ENCODE data around the gene ZKSCAN3.

Gene ZKSCAN3

DNA sequence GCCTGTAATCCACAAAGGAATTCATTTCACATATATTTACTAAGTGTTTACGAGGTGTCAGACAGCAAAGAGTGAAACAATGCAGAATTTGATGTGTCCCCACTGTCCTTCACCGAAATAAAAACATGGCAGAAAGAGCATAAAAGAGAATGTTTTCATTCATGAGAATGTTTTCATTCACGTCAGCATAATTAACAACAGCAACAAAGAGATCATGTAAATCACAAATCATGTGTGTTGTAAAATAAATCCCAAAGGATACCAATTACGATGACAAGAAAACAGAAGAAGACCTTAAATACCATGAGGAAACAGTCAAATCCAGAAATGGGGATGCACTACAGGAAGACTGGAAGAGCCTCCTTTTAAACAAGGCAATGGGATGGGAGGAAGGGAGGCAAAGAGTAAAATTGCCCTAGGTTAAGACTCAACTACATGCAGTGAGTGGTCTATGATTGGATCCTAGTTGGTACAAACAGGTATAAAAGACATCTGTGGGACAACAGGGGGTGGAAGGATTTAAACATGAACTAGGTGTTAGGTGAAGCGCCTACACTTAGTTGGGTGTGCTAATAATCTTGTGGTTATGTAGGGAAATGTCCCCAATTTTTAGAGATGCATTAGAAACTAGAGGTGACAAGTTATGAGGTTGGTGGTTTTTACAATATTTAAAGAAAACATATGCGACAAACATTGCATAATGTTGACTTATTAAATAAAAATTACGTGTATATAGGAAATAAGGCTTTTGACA, 15.3 kb upstream of the ZKSCAN3 start:
- DNase-seq (ENCODE audit: low read depth), result no peak
- no peak overlapping the region for H3K4me3 ChIP-seq (ENCODE audit: control insufficient read depth, low read depth, low read length)
- TF ChIP-seq, protein P1, sequence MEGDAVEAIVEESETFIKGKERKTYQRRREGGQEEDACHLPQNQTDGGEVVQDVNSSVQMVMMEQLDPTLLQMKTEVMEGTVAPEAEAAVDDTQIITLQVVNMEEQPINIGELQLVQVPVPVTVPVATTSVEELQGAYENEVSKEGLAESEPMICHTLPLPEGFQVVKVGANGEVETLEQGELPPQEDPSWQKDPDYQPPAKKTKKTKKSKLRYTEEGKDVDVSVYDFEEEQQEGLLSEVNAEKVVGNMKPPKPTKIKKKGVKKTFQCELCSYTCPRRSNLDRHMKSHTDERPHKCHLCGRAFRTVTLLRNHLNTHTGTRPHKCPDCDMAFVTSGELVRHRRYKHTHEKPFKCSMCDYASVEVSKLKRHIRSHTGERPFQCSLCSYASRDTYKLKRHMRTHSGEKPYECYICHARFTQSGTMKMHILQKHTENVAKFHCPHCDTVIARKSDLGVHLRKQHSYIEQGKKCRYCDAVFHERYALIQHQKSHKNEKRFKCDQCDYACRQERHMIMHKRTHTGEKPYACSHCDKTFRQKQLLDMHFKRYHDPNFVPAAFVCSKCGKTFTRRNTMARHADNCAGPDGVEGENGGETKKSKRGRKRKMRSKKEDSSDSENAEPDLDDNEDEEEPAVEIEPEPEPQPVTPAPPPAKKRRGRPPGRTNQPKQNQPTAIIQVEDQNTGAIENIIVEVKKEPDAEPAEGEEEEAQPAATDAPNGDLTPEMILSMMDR (IDR thresholded peaks at IDR 0.05; ENCODE audit: control insufficient read depth, insufficient read depth, low read depth, low read length, missing control alignments), result no peak

DNA sequence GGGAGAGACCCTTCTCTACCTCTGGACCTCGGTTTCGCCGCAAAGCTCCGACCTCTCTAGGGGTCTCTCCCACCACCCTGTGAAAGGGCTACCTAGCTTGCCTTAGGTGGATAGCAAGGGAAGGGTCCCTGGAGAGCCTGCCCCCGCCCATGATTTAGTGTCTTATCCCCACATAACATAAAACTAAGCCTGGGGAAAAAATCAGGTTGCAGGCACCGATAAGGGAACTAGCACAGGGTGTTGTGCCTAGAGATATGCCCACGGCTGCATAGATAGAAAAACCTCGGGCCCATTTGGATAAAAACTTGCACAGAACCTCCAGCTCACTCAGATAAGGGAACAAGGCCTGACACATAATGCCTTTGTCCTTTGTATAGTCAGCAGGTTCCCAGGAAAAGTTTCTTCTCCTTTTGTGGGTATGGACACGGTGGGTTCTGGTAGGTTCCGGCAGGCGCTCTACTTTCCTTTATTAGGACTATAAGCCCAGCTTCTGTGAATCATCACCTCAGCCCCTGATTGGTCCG, 14.6 kb upstream of the ZKSCAN3 start:
- no peak for DNase-seq (ENCODE audit: low read depth)
- TF ChIP-seq, protein P1 (IDR thresholded peaks at IDR 0.05; ENCODE audit: control insufficient read depth, insufficient read depth, low read depth, low read length, missing control alignments), result no peak
- H3K4me3 ChIP-seq (ENCODE audit: control insufficient read depth, low read depth, low read length), result peak overlapping the region; percentile 15; the same call in 1 of the 2 replicates

DNA sequence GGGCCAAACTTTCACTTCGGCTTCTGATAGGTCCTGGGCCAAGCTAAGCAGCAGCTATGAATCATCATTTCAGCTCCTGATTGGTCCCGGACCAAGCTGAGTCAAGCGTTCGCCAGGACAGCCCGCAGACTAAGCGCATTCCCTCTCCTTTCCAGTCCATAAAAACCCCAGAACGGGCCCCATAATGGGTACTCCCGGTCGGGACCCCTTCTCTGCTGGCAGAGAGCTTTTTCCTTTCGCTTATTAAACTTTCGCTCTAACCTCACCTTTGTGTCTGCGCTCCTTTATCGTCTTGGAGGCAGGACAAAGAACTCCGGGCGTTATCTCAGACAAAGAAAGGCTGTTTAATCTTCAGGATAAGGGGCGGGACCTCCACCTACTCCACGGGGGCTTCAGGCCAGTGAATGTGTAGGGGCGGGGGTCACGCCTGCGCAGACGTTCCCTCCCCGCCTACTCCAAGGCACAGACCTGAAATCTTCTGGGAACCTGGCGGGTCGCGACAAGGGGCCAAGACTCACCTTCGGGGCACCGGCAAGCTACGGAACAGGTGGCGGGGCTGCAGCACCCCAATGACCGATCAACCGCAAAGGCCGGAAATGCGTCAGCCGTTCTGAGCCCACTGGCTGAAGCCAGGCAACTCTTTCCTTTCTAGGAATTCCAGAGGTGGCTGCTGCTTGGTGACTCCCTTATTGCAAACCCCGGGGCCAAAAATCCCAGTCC, 14.0 kb upstream of the ZKSCAN3 start, which contains the start of gene ZSCAN31:
Gene ZSCAN31, minus strand, starts transcription at position 585 of the 720 bp plus-strand sequence. CDS start 6,465 bp downstream, outside the sequence.
- TF ChIP-seq, protein P1 (IDR thresholded peaks at IDR 0.05; ENCODE audit: control insufficient read depth, insufficient read depth, low read depth, low read length, missing control alignments), result no peak
- peak within 1 kb of the TSS; percentile 84 for H3K4me3 ChIP-seq (ENCODE audit: control insufficient read depth, low read depth, low read length)
- DNase-seq (ENCODE audit: low read depth), result peak; percentile 91

DNA sequence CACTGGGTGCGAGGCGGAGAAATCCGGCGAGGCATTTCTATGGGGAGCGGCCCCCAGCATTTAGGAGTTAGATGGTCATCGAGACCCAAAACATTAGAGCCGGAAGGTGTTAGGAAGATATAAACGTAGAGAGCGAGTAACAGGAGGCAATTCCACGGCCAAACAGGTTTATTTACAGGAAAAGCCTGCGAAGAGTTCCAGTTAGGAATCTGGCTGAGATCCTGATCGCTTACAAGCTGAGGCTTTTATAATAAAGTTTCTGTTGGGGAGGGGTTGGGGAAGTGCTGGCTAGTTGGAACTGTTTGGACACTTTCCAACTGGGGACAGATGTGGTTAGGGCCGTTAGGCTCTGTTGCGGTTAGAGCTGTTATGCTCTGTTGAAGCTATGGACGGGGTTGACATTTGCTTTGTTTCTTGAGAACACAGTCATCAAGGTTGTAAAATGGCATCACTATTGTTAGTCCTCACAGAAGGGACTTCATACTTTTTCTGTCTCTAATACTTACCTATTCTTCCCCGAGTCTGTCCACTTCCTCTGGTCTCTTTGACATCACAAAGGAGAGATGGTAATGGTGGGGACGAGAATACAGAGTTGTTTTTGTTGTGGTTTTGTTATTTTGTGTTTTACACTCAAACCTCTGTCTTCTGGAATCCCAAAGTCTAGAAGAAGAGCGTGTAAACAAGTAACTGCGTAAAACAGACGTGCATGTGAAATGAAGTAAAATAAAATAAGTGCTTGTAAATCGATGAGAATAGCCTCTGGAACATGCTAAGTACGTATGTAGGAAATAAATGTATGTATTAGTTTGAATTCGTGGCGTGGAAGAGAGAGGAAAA, 13.2 kb upstream of the ZKSCAN3 start:
- no peak for DNase-seq (ENCODE audit: low read depth)
- TF ChIP-seq, protein P1 (IDR thresholded peaks at IDR 0.05; ENCODE audit: control insufficient read depth, insufficient read depth, low read depth, low read length, missing control alignments), result no peak
- H3K4me3 ChIP-seq (ENCODE audit: control insufficient read depth, low read depth, low read length), result peak overlapping the region; percentile 84

DNA sequence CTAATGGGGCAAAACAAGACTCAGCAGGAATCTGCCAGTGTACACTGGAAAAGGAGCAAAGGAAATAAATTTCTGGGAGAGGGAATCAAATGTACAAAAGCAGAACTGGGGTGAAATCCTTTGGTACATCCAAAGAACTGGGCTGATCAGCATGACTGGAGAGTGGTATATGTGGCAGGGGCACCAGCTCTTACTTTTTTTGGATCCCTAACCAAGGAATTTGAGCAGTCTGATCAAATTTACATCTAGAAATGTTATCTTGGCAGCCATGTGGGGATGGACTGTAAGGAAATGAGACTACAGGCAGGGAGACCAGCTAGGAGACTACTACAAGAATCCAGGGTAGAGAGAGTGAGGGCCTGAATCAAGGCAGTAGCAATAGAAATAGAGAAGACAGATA, 12.6 kb upstream of the ZKSCAN3 start:
- TF ChIP-seq, protein P1 (IDR thresholded peaks at IDR 0.05; ENCODE audit: control insufficient read depth, insufficient read depth, low read depth, low read length, missing control alignments), result no peak
- no peak for DNase-seq (ENCODE audit: low read depth)
- no peak overlapping the region for H3K4me3 ChIP-seq (ENCODE audit: control insufficient read depth, low read depth, low read length)

Measured in AG09309 (cell line).